Osteocyte (in vitro differentiated cells): ENCODE results near the gene UNC119B. TPM values are rescaled to one million over a fixed set of nuclear protein-coding genes. Genes with fewer than 3 reads are reported as not detected.

Experiments used
- DNase-seq: peaks from one replicate; pipeline ENCODE4 v3.0.0; 2021; ENCODE audit warnings: mixed read lengths; ENCODE audit not compliant: unreplicated experiment; ENCODE audit errors: extremely low spot score
- H3K27ac Mint-ChIP-seq: one replicate; pipeline ENCODE4 v1.8.0; 2021; ENCODE audit warnings: mild to moderate bottlenecking, mixed read lengths; ENCODE audit not compliant: unreplicated experiment
- H3K27me3 Mint-ChIP-seq: one replicate; pipeline ENCODE4 v1.8.0; 2021; ENCODE audit warnings: mixed read lengths; ENCODE audit not compliant: unreplicated experiment
- H3K36me3 Mint-ChIP-seq: one replicate; pipeline ENCODE4 v1.8.0; 2021; ENCODE audit warnings: mixed read lengths; ENCODE audit not compliant: unreplicated experiment
- H3K4me1 Mint-ChIP-seq: one replicate; pipeline ENCODE4 v1.8.0; 2021; ENCODE audit warnings: mixed read lengths; ENCODE audit not compliant: unreplicated experiment
- H3K4me3 Mint-ChIP-seq: one replicate; pipeline ENCODE4 v1.8.0; 2021; ENCODE audit warnings: mild to moderate bottlenecking, moderate library complexity, mixed read lengths; ENCODE audit not compliant: unreplicated experiment
- H3K9me3 Mint-ChIP-seq: one replicate; pipeline ENCODE4 v1.8.0; 2021; ENCODE audit warnings: mixed read lengths; ENCODE audit not compliant: unreplicated experiment
- total RNA-seq: library from RNA; stranded (reverse); gene quantifications from 2 replicates; pipeline ENCODE4 v1.2.1, GENCODE V29; 2021
- TF ChIP-seq, protein P1 (sequence below): fragments of 200-600 bp; sonication (generic); IDR thresholded peaks from 2 replicates; pipeline ENCODE4 v1.5.0; 2021; ENCODE audit warnings: antibody characterized with exemption, mild to moderate bottlenecking, moderate library complexity

The UNC119B gene
- total RNA-seq, 1 donor from 2014 or later: 27.9 TPM

DNA sequence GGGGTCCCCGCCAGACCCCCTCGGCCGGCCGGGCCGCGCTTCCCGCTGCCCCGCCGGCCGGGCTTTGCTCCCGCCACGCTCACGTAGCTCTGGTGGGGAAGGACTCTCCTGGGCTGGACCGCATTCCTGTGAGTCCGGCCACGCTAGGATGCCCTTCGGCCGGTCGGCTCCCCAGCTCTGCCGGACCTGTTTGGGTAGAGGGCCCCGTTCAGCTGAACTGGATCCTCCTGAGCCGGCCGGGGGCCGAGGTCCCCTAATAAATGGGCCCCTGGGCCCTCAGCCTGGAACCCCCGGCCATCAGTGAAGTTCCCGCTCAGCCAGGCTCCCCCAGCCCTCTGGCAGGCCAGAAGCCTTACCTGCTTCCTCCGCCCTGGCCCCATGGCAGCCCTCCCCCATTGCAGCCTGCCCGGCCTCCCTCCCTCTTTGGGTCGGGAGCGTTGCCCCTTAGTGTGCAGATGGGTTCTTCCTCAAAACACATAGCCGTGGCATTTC, 593 bp downstream of the UNC119B start:
- Mint-ChIP-seq H3K27ac (peak overlapping the region; percentile 74), H3K9me3 (no peaks in the 10 kb centered on the region), H3K4me3 (peak overlapping the region; percentile 79), H3K36me3 (peaks cover 5% of the 10 kb centered on the region), H3K27me3 (no peaks in the 10 kb centered on the region), H3K4me1 (peaks cover 29% of the 10 kb centered on the region)
- TF ChIP-seq, protein P1, sequence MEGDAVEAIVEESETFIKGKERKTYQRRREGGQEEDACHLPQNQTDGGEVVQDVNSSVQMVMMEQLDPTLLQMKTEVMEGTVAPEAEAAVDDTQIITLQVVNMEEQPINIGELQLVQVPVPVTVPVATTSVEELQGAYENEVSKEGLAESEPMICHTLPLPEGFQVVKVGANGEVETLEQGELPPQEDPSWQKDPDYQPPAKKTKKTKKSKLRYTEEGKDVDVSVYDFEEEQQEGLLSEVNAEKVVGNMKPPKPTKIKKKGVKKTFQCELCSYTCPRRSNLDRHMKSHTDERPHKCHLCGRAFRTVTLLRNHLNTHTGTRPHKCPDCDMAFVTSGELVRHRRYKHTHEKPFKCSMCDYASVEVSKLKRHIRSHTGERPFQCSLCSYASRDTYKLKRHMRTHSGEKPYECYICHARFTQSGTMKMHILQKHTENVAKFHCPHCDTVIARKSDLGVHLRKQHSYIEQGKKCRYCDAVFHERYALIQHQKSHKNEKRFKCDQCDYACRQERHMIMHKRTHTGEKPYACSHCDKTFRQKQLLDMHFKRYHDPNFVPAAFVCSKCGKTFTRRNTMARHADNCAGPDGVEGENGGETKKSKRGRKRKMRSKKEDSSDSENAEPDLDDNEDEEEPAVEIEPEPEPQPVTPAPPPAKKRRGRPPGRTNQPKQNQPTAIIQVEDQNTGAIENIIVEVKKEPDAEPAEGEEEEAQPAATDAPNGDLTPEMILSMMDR: no peak
- DNase-seq: no peak

DNA sequence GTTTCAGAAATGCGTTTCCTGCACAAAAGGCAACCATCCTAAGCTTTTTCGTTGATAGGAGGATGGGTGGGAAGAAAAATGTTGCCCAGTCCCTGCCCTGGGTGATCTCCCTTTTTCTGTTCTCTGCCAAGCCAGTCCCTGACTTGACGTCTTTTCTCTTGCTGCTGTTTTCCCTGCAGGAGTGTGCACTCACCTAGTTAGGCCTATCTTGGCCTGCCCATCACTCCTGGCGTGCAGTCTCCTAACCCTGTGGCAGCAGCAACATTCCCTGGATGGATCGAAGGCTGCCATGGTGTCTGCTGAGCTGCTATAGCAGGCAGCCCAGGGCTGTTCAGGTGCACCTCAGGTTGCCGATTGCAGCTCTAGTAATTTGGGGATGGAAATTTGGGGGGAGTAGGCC, 1.2 kb downstream of the UNC119B start:
- Mint-ChIP-seq H3K4me1 (peaks cover 29% of the 10 kb centered on the region), H3K36me3 (peaks cover 7% of the 10 kb centered on the region), H3K9me3 (no peaks in the 10 kb centered on the region), H3K27me3 (no peaks in the 10 kb centered on the region), H3K4me3 (peak overlapping the region; percentile 79), H3K27ac (peak overlapping the region; percentile 74)
- DNase-seq: no peak
- TF ChIP-seq, protein P1: no peak

DNA sequence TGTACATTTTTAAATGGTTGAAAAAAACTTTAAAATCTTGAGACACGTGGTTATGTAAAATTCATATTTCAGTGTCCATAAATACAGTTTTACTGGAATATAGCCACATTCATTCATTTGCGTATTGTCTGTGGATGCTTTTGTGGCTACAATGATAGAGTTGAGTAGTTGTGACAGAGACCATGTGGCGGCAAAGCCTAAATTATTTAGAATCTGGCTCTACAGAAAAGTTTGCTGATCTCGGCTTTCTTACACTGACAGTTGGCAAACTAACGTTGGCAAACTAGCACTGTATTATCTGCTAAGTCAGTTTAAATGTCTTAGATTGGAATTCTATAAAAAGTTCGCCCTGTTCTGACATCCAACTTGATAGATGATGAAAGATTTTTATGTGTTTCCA, 2.4 kb downstream of the UNC119B start:
- TF ChIP-seq, protein P1: no peak
- peak overlapping the region; percentile 79 for H3K4me3 Mint-ChIP-seq
- no peaks in the 10 kb centered on the region for H3K9me3 Mint-ChIP-seq
- peaks cover 10% of the 10 kb centered on the region for H3K36me3 Mint-ChIP-seq
- H3K4me1 Mint-ChIP-seq: peaks cover 29% of the 10 kb centered on the region
- no peaks in the 10 kb centered on the region for H3K27me3 Mint-ChIP-seq
- no peak overlapping the region for H3K27ac Mint-ChIP-seq
- DNase-seq: no peak

DNA sequence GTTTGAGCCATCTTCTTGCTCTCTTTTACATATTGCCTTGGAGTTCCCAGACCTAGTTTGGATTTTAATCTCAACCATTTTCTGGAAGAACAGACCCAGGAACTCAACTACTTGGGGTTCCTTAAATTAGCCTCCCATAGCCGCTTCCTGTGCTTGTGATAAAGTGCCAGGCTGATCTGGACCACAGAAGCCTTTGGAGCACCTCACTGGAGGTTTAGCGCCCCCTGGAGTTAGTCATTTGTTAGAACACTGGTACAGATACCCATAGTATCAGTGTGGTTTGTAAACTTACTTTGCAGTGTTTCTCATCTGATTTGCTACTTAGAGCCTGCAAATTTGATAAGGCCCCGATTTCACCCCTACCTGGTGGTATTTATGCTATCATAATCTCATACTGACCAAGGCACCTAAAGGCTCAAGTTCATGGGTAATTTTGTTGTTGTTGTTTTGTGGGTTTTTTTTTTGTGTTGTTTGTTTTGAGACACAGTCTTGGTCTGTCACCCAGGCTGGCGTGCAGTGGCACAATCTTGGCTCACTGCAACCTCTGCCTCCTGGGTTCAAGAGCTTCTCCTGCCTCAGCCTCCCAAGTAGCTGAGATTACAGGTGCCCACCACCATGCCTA, 3.7 kb downstream of the UNC119B start:
- Mint-ChIP-seq H3K4me1 (peaks cover 29% of the 10 kb centered on the region), H3K27me3 (no peaks in the 10 kb centered on the region), H3K27ac (peak overlapping the region; percentile 61), H3K4me3 (no peak overlapping the region), H3K36me3 (peaks cover 17% of the 10 kb centered on the region), H3K9me3 (no peaks in the 10 kb centered on the region)
- no peak for DNase-seq
- TF ChIP-seq, protein P1: peak; percentile 90

DNA sequence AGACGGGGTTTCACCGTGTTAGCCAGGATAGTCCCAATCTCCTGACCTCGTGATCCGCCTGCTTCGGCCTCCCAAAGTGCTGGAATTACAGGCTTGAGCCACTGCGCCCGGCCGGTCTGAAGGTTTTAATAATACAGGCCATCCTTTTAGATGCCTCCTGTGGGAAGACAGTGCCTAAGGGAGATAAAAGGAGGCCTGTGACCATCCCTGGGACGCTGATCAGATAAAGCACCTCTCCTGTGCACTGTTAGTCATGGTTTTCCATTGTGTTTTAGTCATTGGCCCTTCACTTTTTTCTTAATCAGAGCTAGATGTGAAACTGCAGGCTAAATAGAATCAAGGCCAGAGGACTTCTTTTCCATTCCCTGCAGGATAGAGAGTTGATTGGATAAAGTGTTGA, 7.8 kb downstream of the UNC119B start:
- peaks cover 42% of the 10 kb centered on the region for H3K36me3 Mint-ChIP-seq
- H3K27ac Mint-ChIP-seq: no peak overlapping the region

More for the DNA sequence above, 7.8 kb downstream of the UNC119B start:
- TF ChIP-seq, protein P1: no peak
- Mint-ChIP-seq H3K4me1 (peaks cover 7% of the 10 kb centered on the region), H3K4me3 (no peak overlapping the region), H3K27me3 (no peaks in the 10 kb centered on the region), H3K9me3 (no peaks in the 10 kb centered on the region)
- DNase-seq: no peak
